Breast epithelium (tissue), 3 donors: ENCODE data around the gene TMEM143.
"Not testable (repeated sequence)": the region's sequence is repeated elsewhere in the genome, so short reads cannot be mapped to it uniquely, and the experiment has no call there.

ENCODE experiments used
- POLR2A ChIP-seq: fragments of 450-650 bp; IDR thresholded peaks from one replicate; pipeline ENCODE4 v1.6.1; 2016; ENCODE audit warnings: antibody characterized with exemption, mild to moderate bottlenecking, moderate library complexity
- POLR2AphosphoS5 ChIP-seq, 3 donors: sonication (generic); formaldehyde crosslinking; IDR thresholded peaks; one replicate each; pipeline ENCODE4 v1.6.1; 2017; ENCODE audit warnings: antibody characterized with exemption in 3 of 3
- TF ChIP-seq, protein P1 (sequence below), 3 donors: fragments of 450-650 bp; IDR thresholded peaks; one replicate each; pipeline ENCODE4 v1.5.1; 2016 to 2017; ENCODE audit warnings: antibody characterized with exemption in 3 of 3, mild to moderate bottlenecking in 3 of 3, moderate library complexity in 3 of 3

- TF ChIP-seq, protein P1, sequence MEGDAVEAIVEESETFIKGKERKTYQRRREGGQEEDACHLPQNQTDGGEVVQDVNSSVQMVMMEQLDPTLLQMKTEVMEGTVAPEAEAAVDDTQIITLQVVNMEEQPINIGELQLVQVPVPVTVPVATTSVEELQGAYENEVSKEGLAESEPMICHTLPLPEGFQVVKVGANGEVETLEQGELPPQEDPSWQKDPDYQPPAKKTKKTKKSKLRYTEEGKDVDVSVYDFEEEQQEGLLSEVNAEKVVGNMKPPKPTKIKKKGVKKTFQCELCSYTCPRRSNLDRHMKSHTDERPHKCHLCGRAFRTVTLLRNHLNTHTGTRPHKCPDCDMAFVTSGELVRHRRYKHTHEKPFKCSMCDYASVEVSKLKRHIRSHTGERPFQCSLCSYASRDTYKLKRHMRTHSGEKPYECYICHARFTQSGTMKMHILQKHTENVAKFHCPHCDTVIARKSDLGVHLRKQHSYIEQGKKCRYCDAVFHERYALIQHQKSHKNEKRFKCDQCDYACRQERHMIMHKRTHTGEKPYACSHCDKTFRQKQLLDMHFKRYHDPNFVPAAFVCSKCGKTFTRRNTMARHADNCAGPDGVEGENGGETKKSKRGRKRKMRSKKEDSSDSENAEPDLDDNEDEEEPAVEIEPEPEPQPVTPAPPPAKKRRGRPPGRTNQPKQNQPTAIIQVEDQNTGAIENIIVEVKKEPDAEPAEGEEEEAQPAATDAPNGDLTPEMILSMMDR (IDR thresholded peaks at IDR 0.05), result not testable (repeated sequence)
- TF ChIP-seq POLR2A; POLR2AphosphoS5 (IDR thresholded peaks at IDR 0.05): not testable (repeated sequence)
These were observed 46.1 kb downstream of the TMEM143 start for GRCh38 chr19:48317708-48317960.
